Endothelial cell of umbilical vein (primary cell): ENCODE data around the gene TNNI3K. TPM values are rescaled to one million over a fixed set of nuclear protein-coding genes. Genes with fewer than 3 reads are reported as not detected.

ENCODE experiments used
- BruUV-seq: library from RNA; stranded (reverse); fragments of 400-500 nt; replicated peaks from 2 replicates; lab custom pipeline; 2021; lab: Mats Ljungman, UMichigan
- CTCF ChIA-PET: fragments of 300-600, 350-600 bp; sonication (Branson Sonifier 250); formaldehyde crosslinking; loops from one replicate; lab custom pipeline; 2021; ENCODE audit warnings: antibody characterized with exemption, inconsistent platforms; lab: Charles Lee
- POLR2A ChIA-PET: fragments of 300-600, 350-600 bp; sonication (Branson Sonifier 250); formaldehyde crosslinking; loops from one replicate; lab custom pipeline; 2021; ENCODE audit warnings: antibody characterized with exemption, inconsistent platforms; lab: Charles Lee
- DNase-seq: peaks from one replicate; pipeline ENCODE4 v3.0.0-alpha.2; 2011; ENCODE audit warnings: low read depth, low spot score
- FAIRE-seq: peaks from 2 replicates; lab custom pipeline; 2011; peaks lifted over from hg19 to GRCh38; lab: Jason Lieb, UNC
- H2AFZ ChIP-seq: 2 replicates; pipeline ENCODE4 v1.6.0; 2012; ENCODE audit warnings: low read depth, low read length, control low read depth, inconsistent platforms
- H3K27ac ChIP-seq: 2 replicates; pipeline ENCODE4 v1.5.1; 2011; ENCODE audit warnings: low read depth, mild to moderate bottlenecking, control low read depth, low read length, moderate library complexity; ENCODE audit not compliant: insufficient read depth
- H3K27me3 ChIP-seq, 2 experiments: 2 replicates each; pipeline versions ENCODE4 v1.6.0 to v1.6.1; 2011; ENCODE audit warnings: low read length in 2 of 2, mixed read lengths in 1 of 2; ENCODE audit not compliant: control insufficient read depth in 2 of 2, insufficient read depth in 2 of 2
- H3K36me3 ChIP-seq, 2 experiments: 2 replicates in 1 of 2; 3 replicates in 1 of 2; pipeline ENCODE4 v1.5.1; 2011; ENCODE audit warnings: low read length in 2 of 2, mild to moderate bottlenecking in 1 of 2, moderate library complexity in 1 of 2; ENCODE audit not compliant: control insufficient read depth in 2 of 2, insufficient read depth in 2 of 2; ENCODE audit errors: extremely low read depth in 1 of 2
- H3K4me1 ChIP-seq: 3 replicates; pipeline ENCODE4 v1.5.1; 2011; ENCODE audit warnings: mild to moderate bottlenecking, low read length; ENCODE audit not compliant: control insufficient read depth, insufficient read depth; ENCODE audit errors: extremely low read depth
- H3K4me2 ChIP-seq: 2 replicates; pipeline ENCODE4 v1.6.1; 2011; ENCODE audit warnings: low read length, control low read depth, mixed read lengths; ENCODE audit not compliant: insufficient read depth
- H3K4me3 ChIP-seq, 3 experiments: fragments of 200-600 bp in 1 of 3; sonication (generic), shearing (Covaris generic) in 1 of 3; replicated peaks in 1 of 3; 2 replicates each; pipeline ENCODE4 v1.5.1; 2011 to 2016; ENCODE audit warnings: control low read depth in 3 of 3, low read length in 3 of 3, mild to moderate bottlenecking in 2 of 3, inconsistent platforms in 1 of 3, low read depth in 1 of 3, moderate library complexity in 1 of 3; ENCODE audit not compliant: insufficient read depth in 1 of 3
- H3K79me2 ChIP-seq: 2 replicates; pipeline ENCODE4 v1.6.0; 2012; ENCODE audit warnings: low read length, inconsistent platforms; ENCODE audit not compliant: control insufficient read depth, insufficient read depth
- H3K9ac ChIP-seq: replicated peaks from 2 replicates; pipeline ENCODE3; 2011; ENCODE audit warnings: low read length, control low read depth; ENCODE audit not compliant: insufficient read depth; ENCODE audit errors: extremely low read depth
- H3K9me1 ChIP-seq: replicated peaks from 3 replicates; pipeline ENCODE4 v1.6.0; 2011; ENCODE audit warnings: mild to moderate bottlenecking, low read length; ENCODE audit not compliant: control insufficient read depth, insufficient read depth; ENCODE audit errors: extremely low read depth
- H3K9me3 ChIP-seq: replicated peaks from 2 replicates; pipeline ENCODE4 v1.5.1; 2012; ENCODE audit warnings: low read length, inconsistent platforms; ENCODE audit not compliant: control insufficient read depth, insufficient read depth
- H4K20me1 ChIP-seq: replicated peaks from 2 replicates; pipeline ENCODE3; 2011; ENCODE audit warnings: mild to moderate bottlenecking, low read length; ENCODE audit not compliant: control insufficient read depth, insufficient read depth; ENCODE audit errors: extremely low read depth
- CTCF ChIP-seq, 2 donors: IDR thresholded peaks; 1 replicate in 1 of 2; 2 replicates in 1 of 2; pipeline ENCODE4 v1.5.1; 2011; ENCODE audit warnings: low read length in 2 of 2, mild to moderate bottlenecking in 2 of 2, moderate library complexity in 2 of 2, control low read depth in 1 of 2, inconsistent platforms in 1 of 2, low read depth in 1 of 2; ENCODE audit not compliant: insufficient read depth in 1 of 2; ENCODE audit errors: extremely low read depth in 1 of 2
- EZH2 ChIP-seq: IDR thresholded peaks from 2 replicates; pipeline ENCODE4 v1.6.1; 2012; ENCODE audit warnings: borderline replicate concordance, low read depth, mild to moderate bottlenecking, moderate library complexity, low read length, inconsistent platforms; ENCODE audit not compliant: severe bottlenecking
- FOS ChIP-seq: IDR thresholded peaks from 2 replicates; pipeline ENCODE4 v1.6.1; 2011; ENCODE audit warnings: mild to moderate bottlenecking, low read length, moderate library complexity, borderline replicate concordance; ENCODE audit not compliant: insufficient read depth
- GATA2 ChIP-seq: IDR thresholded peaks from 2 replicates; pipeline ENCODE4 v1.7.0; 2011; ENCODE audit warnings: low read depth, mild to moderate bottlenecking, moderate library complexity, mixed read lengths, low read length; ENCODE audit not compliant: insufficient read length, insufficient read depth
- MAX ChIP-seq: IDR thresholded peaks from 2 replicates; pipeline ENCODE4 v1.6.1; 2011; ENCODE audit not compliant: insufficient read depth, insufficient read length
- MYC ChIP-seq: IDR thresholded peaks from one replicate; pipeline ENCODE4 v1.6.1; 2011; ENCODE audit warnings: mild to moderate bottlenecking, low read depth, low read length
- POLR2A ChIP-seq: IDR thresholded peaks from 2 replicates; pipeline ENCODE4 v1.6.1; 2012; ENCODE audit warnings: low read depth, mild to moderate bottlenecking, control low read depth, low read length
- POLR2AphosphoS5 ChIP-seq: IDR thresholded peaks from 2 replicates; pipeline ENCODE4 v1.6.1; 2012; ENCODE audit warnings: low read depth, mild to moderate bottlenecking, control low read depth, low read length, moderate library complexity; ENCODE audit not compliant: insufficient read depth
- dilution Hi-C: fragments of 300-500 bp; cut with MboI; formaldehyde crosslinking; loops from one replicate; pipeline ENCODE4 v1.15.0; 2019; ENCODE audit warnings: low sequenced_read_pairs; ENCODE audit not compliant: extremely low pct_ligation_motif_present
- intact Hi-C: fragments of 100-400 bp; cut with micrococcal nuclease; formaldehyde crosslinking; loops from one replicate; pipeline ENCODE4 v1.10.0; 2022
- polyA plus RNA-seq, 4 experiments: library from polyadenylated mRNA; depleted of rRNA in 3 of 4; stranded (reverse) in 3 of 4; unstranded in 1 of 4; fragments of >200 nt; gene quantifications; 2 replicates each; pipeline versions ENCODE4 v1.2.1 to v1.2.3, GENCODE V29; 2011 to 2012; ENCODE audit warnings: missing spikeins in 1 of 4
- total RNA-seq: library from RNA; stranded (reverse); gene quantifications from 2 replicates; pipeline ENCODE4 v1.2.3, GENCODE V29; 2021

TNNI3K gene
- total and polyA plus RNA-seq, 2 donors (not counting 3 experiments of a cell fraction or from before 2014, with no cell fraction given), result 0.69 TPM; not detected in 1

GRCh38 chr1:74457253-74457652, 222.1 kb downstream of the TNNI3K start:
- dilution Hi-C loops (no loop called here), intact Hi-C loops (no loop called here)
- no peaks in the 10 kb centered on the region for H4K20me1 ChIP-seq
- FAIRE-seq, result no peak
- no peaks in the 10 kb centered on the region for H3K27me3 ChIP-seq
- H3K9ac ChIP-seq, result no peak overlapping the region
- TF ChIP-seq POLR2AphosphoS5 (no peak), POLR2A (no peak), MYC (no peak), MAX (no peak), EZH2 (no peak), CTCF (IDR thresholded peaks at IDR 0.05; ENCODE audit: extremely low read depth in 1 of 2, insufficient read depth in 1 of 2, low read depth in 1 of 2, low read length in 2 of 2) (no peak), FOS (no peak), GATA2 (no peak)
- no peaks in the 10 kb centered on the region for H3K79me2 ChIP-seq
- H2AFZ ChIP-seq, result no peak overlapping the region
- no TSS peak for BruUV-seq
- CTCF ChIA-PET, result no interaction called here
- no peaks in the 10 kb centered on the region for H3K4me1 ChIP-seq
- H3K9me3 ChIP-seq, result no peaks in the 10 kb centered on the region
- H3K4me2 ChIP-seq, result no peak overlapping the region
- no peaks in the 10 kb centered on the region for H3K36me3 ChIP-seq
- POLR2A ChIA-PET, result no interaction called here
- H3K27ac ChIP-seq, result no peak overlapping the region
- no peaks in the 10 kb centered on the region for H3K9me1 ChIP-seq
- no peak overlapping the region for H3K4me3 ChIP-seq
- DNase-seq, result no peak
